OCI-LY7 (cell line): ENCODE measurements around the gene FAM234B. TPM values are rescaled to one million over a fixed set of nuclear protein-coding genes. Genes with fewer than 3 reads are reported as not detected.
"Not testable (repeated sequence)": the region's sequence is repeated elsewhere in the genome, so short reads cannot be mapped to it uniquely, and the experiment has no call there.

Source experiments
- BruUV-seq: library from RNA; stranded (reverse); fragments of 400-500 nt; replicated peaks from 2 replicates; lab custom pipeline; 2021; lab: Mats Ljungman, UMichigan
- CTCF ChIA-PET: fragments of 300-600 bp; sonication (Branson Sonifier 250); formaldehyde crosslinking; loops from one replicate; lab custom pipeline; 2022; ENCODE audit warnings: antibody characterized with exemption; ENCODE audit not compliant: unreplicated experiment; lab: Charles Lee
- POLR2A ChIA-PET: fragments of 300-600 bp; sonication (Branson Sonifier 250); formaldehyde crosslinking; loops from one replicate; lab custom pipeline; 2022; ENCODE audit warnings: antibody characterized with exemption; lab: Charles Lee
- DNase-seq: peaks from one replicate; pipeline ENCODE4 v3.0.0-alpha.2; 2015; ENCODE audit warnings: low spot score
- H2AFZ ChIP-seq: fragments of 200-600 bp; sonication (generic), shearing (Covaris generic); 2 replicates; pipeline ENCODE4 v1.6.1; 2014; ENCODE audit warnings: mild to moderate bottlenecking, antibody characterized with exemption, low read length, moderate library complexity
- H3K27ac ChIP-seq: fragments of 200-600 bp; sonication (generic); 2 replicates; pipeline ENCODE4 v1.5.1; 2014; ENCODE audit warnings: mixed run types, low read depth, mild to moderate bottlenecking, moderate library complexity, low read length, inconsistent platforms; ENCODE audit not compliant: poor library complexity, severe bottlenecking
- H3K36me3 ChIP-seq: fragments of 200-600 bp; sonication (generic); 2 replicates; pipeline ENCODE4 v1.6.1; 2014; ENCODE audit warnings: mild to moderate bottlenecking, antibody characterized with exemption, low read length, moderate library complexity, mixed read lengths; ENCODE audit not compliant: insufficient read depth
- H3K4me1 ChIP-seq: fragments of 200-600 bp; sonication (generic); 2 replicates; pipeline ENCODE4 v1.5.1; 2014; ENCODE audit warnings: mild to moderate bottlenecking, low read length; ENCODE audit not compliant: insufficient read depth, poor library complexity, severe bottlenecking
- H3K4me2 ChIP-seq: fragments of 200-600 bp; sonication (generic); 2 replicates; pipeline ENCODE4 v1.6.1; 2014; ENCODE audit warnings: mild to moderate bottlenecking, low read length
- H3K4me3 ChIP-seq: fragments of 200-600 bp; sonication (generic); 2 replicates; pipeline ENCODE4 v1.5.1; 2014; ENCODE audit warnings: mild to moderate bottlenecking, low read depth, low read length; ENCODE audit not compliant: poor library complexity, severe bottlenecking
- H3K79me2 ChIP-seq: fragments of 200-600 bp; sonication (generic); 2 replicates; pipeline ENCODE4 v1.6.1; 2016; ENCODE audit warnings: low read depth, mild to moderate bottlenecking, low read length, moderate library complexity, mixed read lengths; ENCODE audit not compliant: insufficient read depth
- H3K9me2 ChIP-seq: fragments of 200-600 bp; sonication (generic); 2 replicates; pipeline ENCODE4 v1.6.1; 2016; ENCODE audit warnings: mild to moderate bottlenecking, low read length, mixed read lengths; ENCODE audit not compliant: insufficient read depth
- H3K9me3 ChIP-seq: fragments of 200-600 bp; sonication (generic); 2 replicates; pipeline ENCODE4 v1.6.1; 2014; ENCODE audit warnings: mild to moderate bottlenecking, mixed run types, low read length, mixed read lengths
- H4K20me1 ChIP-seq: fragments of 200-600 bp; sonication (generic); 2 replicates; pipeline ENCODE4 v1.6.1; 2014; ENCODE audit warnings: mild to moderate bottlenecking, antibody characterized with exemption, low read length, moderate library complexity, mixed read lengths; ENCODE audit not compliant: insufficient read depth
- CTCF ChIP-seq: fragments of 200-600 bp; sonication (generic); conservative IDR thresholded peaks from 2 replicates; pipeline ENCODE4 v1.5.1; 2014; ENCODE audit warnings: mild to moderate bottlenecking, antibody characterized with exemption, low read length, moderate library complexity, mixed read lengths
- EZH2phosphoT487 ChIP-seq: fragments of 200-600 bp; sonication (generic); IDR thresholded peaks from 2 replicates; pipeline ENCODE4 v1.6.1; 2018; ENCODE audit warnings: low read depth, borderline replicate concordance, mild to moderate bottlenecking, mixed run types, antibody characterized with exemption, low read length, moderate library complexity, mixed read lengths
- intact Hi-C: fragments of 100-400 bp; cut with micrococcal nuclease; formaldehyde crosslinking; loops from one replicate; pipeline ENCODE4 v1.10.0; 2022; ENCODE audit not compliant: unreplicated experiment
- total RNA-seq, 2 experiments: library from RNA; depleted of rRNA in 1 of 2; stranded (reverse); fragments of >200 nt in 1 of 2; shearing (Covaris generic) in 1 of 2; gene quantifications; 2 replicates each; pipeline ENCODE4 v1.2.3, GENCODE V29; 2014 to 2022

The FAM234B gene
- total RNA-seq, 2 experiments from 2014 or later = 4.7 to 7.0 TPM

- no peaks in the 10 kb centered on the region for H3K9me3 ChIP-seq
- no peaks in the 10 kb centered on the region for H3K79me2 ChIP-seq
- CTCF ChIA-PET = no interaction called here
- no peak for DNase-seq
- H3K4me1 ChIP-seq = no peaks in the 10 kb centered on the region
- TF ChIP-seq CTCF = no peak
- no peak for TF ChIP-seq EZH2phosphoT487
- H3K27ac ChIP-seq = no peak overlapping the region
- no peak overlapping the region for H3K4me2 ChIP-seq
- no peaks in the 10 kb centered on the region for H3K36me3 ChIP-seq
- H3K9me2 ChIP-seq = no peaks in the 10 kb centered on the region
- BruUV-seq = no TSS peak
- H2AFZ ChIP-seq = no peak overlapping the region
- no peaks in the 10 kb centered on the region for H4K20me1 ChIP-seq
- no peak overlapping the region for H3K4me3 ChIP-seq
- intact Hi-C loops = no loop called here
- POLR2A ChIA-PET = no interaction called here
Observed at GRCh38 chr12:13032164-13032563, 12.0 kb upstream of the FAM234B start.

GRCh38 chr12:13033476-13033875 lies 10.7 kb upstream of the FAM234B start:
- H3K4me2 ChIP-seq = no peak overlapping the region
- no peaks in the 10 kb centered on the region for H3K9me3 ChIP-seq
- CTCF ChIA-PET = no interaction called here
- no peaks in the 10 kb centered on the region for H3K36me3 ChIP-seq
- intact Hi-C loops = no loop called here
- H3K79me2 ChIP-seq = no peaks in the 10 kb centered on the region
- no peaks in the 10 kb centered on the region for H3K9me2 ChIP-seq
- H3K27ac ChIP-seq = no peak overlapping the region
- no peak for DNase-seq
- TF ChIP-seq EZH2phosphoT487 = no peak
- TF ChIP-seq CTCF = no peak
- no peak overlapping the region for H3K4me3 ChIP-seq
- H3K4me1 ChIP-seq = no peaks in the 10 kb centered on the region
- H2AFZ ChIP-seq = no peak overlapping the region
- BruUV-seq = no TSS peak
- POLR2A ChIA-PET = no interaction called here
- H4K20me1 ChIP-seq = no peaks in the 10 kb centered on the region

GRCh38 chr12:13035335-13035734 lies 8.8 kb upstream of the FAM234B start:
- H3K27ac ChIP-seq, H3K4me1 ChIP-seq, H2AFZ ChIP-seq, DNase-seq, H3K36me3 ChIP-seq, BruUV-seq, CTCF ChIA-PET, intact Hi-C loops, H3K4me2 ChIP-seq, H3K9me2 ChIP-seq, H3K4me3 ChIP-seq, H3K9me3 ChIP-seq, H4K20me1 ChIP-seq, H3K79me2 ChIP-seq: not testable (repeated sequence)
- POLR2A ChIA-PET = interaction anchor here (0.6 kb wide), 1 partner anchor 19 kb away, joined by 3 read pairs; no protein-coding TSS in a partner anchor
